Gastroesophageal sphincter (tissue), 4 donors: ENCODE data around the gene SNRNP70. TPM values are rescaled to one million over a fixed set of nuclear protein-coding genes. Genes with fewer than 3 reads are reported as not detected.
"Not testable (repeated sequence)": the region's sequence is repeated elsewhere in the genome, so short reads cannot be mapped to it uniquely, and the experiment has no call there.

Experiments used
- ATAC-seq: fragments of 150-250 bp; one replicate; pipeline ENCODE4 v1.9.1; 2016; ENCODE audit warnings: mild to moderate bottlenecking, moderate library complexity
- H3K27ac ChIP-seq, 4 donors: fragments of 200-600 bp; sonication (generic) in 3 of 4; 1 replicate in 3 of 4; 2 replicates in 1 of 4; pipeline ENCODE4 v1.5.1; 2016 to 2019
- H3K27me3 ChIP-seq: fragments of 200-600 bp; sonication (generic); one replicate; pipeline ENCODE4 v1.5.1; 2019
- H3K36me3 ChIP-seq, 2 donors: fragments of 200-600 bp; sonication (generic); one replicate each; pipeline ENCODE4 v1.5.1; 2019; ENCODE audit warnings: control low read depth in 1 of 2
- H3K4me1 ChIP-seq, 3 donors: fragments of 200-600 bp; sonication (generic); 1 replicate in 2 of 3; 2 replicates in 1 of 3; pipeline ENCODE4 v1.5.1; 2016 to 2019; ENCODE audit warnings: control low read depth in 2 of 3
- H3K4me3 ChIP-seq, 2 donors: fragments of 200-600 bp; sonication (generic); one replicate each; pipeline ENCODE4 v1.5.1; 2019; ENCODE audit warnings: mild to moderate bottlenecking in 1 of 2, moderate library complexity in 1 of 2
- H3K9me3 ChIP-seq, 3 donors: fragments of 200-600 bp; sonication (generic); one replicate each; pipeline ENCODE4 v1.5.1; 2017 to 2019; ENCODE audit warnings: control low read depth in 2 of 3
- CTCF ChIP-seq, 4 experiments: fragments of 200-600 bp in 2 of 4; fragments of 450-650 bp in 2 of 4; sonication (generic) in 1 of 4; IDR thresholded peaks; one replicate each; pipeline ENCODE4 v1.5.1; 2017 to 2019; ENCODE audit warnings: antibody characterized with exemption in 4 of 4, mild to moderate bottlenecking in 2 of 4, moderate library complexity in 2 of 4
- EP300 ChIP-seq: sonication (generic); formaldehyde crosslinking; IDR thresholded peaks from one replicate; pipeline ENCODE4 v1.6.1; 2017; ENCODE audit warnings: antibody characterized with exemption, mild to moderate bottlenecking
- POLR2A ChIP-seq, 2 donors: fragments of 450-650 bp; IDR thresholded peaks; one replicate each; pipeline ENCODE4 v1.6.1; 2017; ENCODE audit warnings: antibody characterized with exemption in 2 of 2, mild to moderate bottlenecking in 2 of 2, moderate library complexity in 1 of 2
- POLR2AphosphoS5 ChIP-seq: sonication (generic); formaldehyde crosslinking; IDR thresholded peaks from one replicate; pipeline ENCODE4 v1.6.1; 2017; ENCODE audit warnings: antibody characterized with exemption
- WGBS, 2 donors: methylation state at CpG; one replicate each; pipeline ENCODE4 v1.1.5; 2018; ENCODE audit warnings: low coverage in 1 of 2; 5-methylcytosine and 5-hydroxymethylcytosine counted together
- total RNA-seq, 4 donors: library from RNA; depleted of rRNA; stranded (reverse); fragments of >200 nt; gene quantifications; one replicate each; pipeline ENCODE4 v1.1.0, GENCODE V29; 2016

The SNRNP70 gene
- 100 to 1,000 TPM in 3 of 4 donors, 10 to 100 TPM in 1; 77.4 to 323 (median 192) TPM for total RNA-seq

- H3K4me1 ChIP-seq = peaks cover 4 to 48% (median 17%) of the 10 kb centered on the region in 3 donors
- H3K4me3 ChIP-seq = peak within 1 kb of the TSS; percentile 80 to 98
- H3K27ac ChIP-seq = peak within 1 kb of the TSS; percentile 75 to 94 (median 92)
- H3K9me3 ChIP-seq = no peaks in the 10 kb centered on the region
- ATAC-seq = peak; percentile 100
- TF ChIP-seq POLR2AphosphoS5 (peak; percentile 86), EP300 (no peak), POLR2A (IDR thresholded peaks at IDR 0.05) (peak; percentile 85 to 91), CTCF (IDR thresholded peaks at IDR 0.05) (peak in 1 of 4 experiments; percentile 22)
- WGBS, 2 donors = 0 to 1% methylated on average over 3 to 24 of the region's 89 CpGs
- no peaks in the 10 kb centered on the region for H3K27me3 ChIP-seq
- peaks cover 0 to 32% of the 10 kb centered on the region in 2 donors for H3K36me3 ChIP-seq
Measured at GRCh38 chr19:49085020-49085867, at the start of gene SNRNP70. SNRNP70 (plus strand) TSS chr19:49085451; CDS start chr19:49086415, 964 bp downstream.

DNA sequence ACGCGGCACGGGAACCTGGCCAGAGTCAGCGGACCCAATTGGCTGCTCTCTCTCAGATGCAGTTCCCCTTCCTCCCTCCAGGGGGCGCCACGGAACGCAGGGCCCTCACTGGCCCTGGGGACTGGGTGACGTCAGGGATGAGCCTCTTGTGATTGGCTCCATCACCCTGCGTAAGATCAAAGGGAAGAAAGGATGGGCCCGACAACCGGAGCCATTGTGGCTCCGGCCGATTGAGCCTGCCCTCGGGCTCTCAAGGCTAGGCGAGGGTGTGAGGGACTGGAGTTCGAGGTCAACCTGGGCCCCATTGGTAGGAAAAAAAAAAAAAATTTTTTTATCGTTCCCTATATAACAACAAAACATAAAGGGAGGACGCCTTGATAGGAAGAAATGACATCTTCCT is 48.4 kb upstream of the SNRNP70 start, which contains the start of gene CGB1:
Gene CGB1, minus strand, starts transcription at position 81 of the 400 bp plus-strand sequence. CDS start 184 bp downstream, outside the sequence.
- H3K36me3 ChIP-seq, H3K27ac ChIP-seq, H3K4me1 ChIP-seq, H3K9me3 ChIP-seq, H3K4me3 ChIP-seq, ATAC-seq: not testable (repeated sequence)
- 38 to 73% methylated on average over 7 to 8 of the region's 18 CpGs for WGBS, 2 donors
- peaks cover 15% of the 10 kb centered on the region for H3K27me3 ChIP-seq

DNA sequence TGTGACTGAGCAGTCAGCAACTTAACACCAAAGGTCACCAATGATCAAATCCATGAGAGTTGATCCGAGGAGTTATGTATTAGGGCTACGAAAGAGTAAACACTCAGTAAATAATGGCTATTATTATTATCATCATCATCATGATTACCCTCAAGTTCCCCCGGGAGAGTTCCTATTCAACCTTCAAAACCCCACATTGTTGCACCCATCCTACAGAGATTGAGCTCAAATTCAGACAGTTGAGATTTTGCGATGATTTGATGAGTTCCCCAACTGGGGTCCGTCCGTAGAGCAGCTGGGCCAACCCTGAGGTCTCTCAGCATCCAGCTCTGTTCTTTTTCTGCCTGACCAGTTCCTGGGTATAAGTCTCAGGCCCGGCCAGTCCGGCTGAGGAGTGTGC is 47.1 kb upstream of the SNRNP70 start:
- ATAC-seq, H3K4me3 ChIP-seq, H3K36me3 ChIP-seq, H3K4me1 ChIP-seq, H3K27ac ChIP-seq, H3K9me3 ChIP-seq: not testable (repeated sequence)
- WGBS, 2 donors = 100% methylated on average over 1 to 2 of the region's 8 CpGs
- peaks cover 10% of the 10 kb centered on the region for H3K27me3 ChIP-seq

DNA sequence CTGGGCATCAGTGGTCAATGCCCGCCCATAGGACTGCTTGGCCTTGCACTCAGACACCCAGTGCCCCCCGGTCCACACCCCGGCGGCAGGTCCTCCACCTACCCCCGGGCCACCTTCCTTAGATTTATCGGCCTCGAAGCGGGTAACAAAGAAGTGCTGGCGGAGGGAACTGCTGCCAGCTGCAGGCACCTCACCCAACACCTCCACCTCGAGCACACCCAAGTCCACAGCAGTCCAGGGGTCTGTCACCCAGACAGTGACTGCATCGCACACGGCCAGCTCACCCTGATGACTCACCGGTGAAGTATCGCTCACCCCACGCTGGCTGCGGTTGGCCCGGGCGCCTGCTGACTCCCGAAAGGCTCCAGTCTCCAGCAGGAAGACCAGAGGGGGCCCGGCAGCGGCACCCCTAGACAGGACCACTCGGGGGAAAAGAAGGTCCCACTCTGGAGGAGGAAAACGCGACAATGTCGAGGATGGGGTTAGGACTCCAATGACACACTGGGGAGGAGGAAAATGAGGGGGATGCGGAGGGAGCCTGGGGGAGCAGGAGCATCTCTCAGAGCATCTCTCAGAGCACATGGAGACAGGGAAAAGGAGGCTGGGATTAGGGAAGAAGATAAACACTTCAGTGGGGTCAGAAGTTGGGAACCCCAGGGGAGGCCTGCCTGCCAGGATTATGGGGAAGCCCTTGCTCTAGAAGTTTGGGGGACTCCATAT is 46.5 kb upstream of the SNRNP70 start:
- 87 to 91% methylated on average over 3 to 9 of the region's 26 CpGs for WGBS, 2 donors
- not testable (repeated sequence) for H3K4me1 ChIP-seq, H3K36me3 ChIP-seq, H3K4me3 ChIP-seq, H3K27ac ChIP-seq, H3K9me3 ChIP-seq, ATAC-seq, H3K27me3 ChIP-seq

DNA sequence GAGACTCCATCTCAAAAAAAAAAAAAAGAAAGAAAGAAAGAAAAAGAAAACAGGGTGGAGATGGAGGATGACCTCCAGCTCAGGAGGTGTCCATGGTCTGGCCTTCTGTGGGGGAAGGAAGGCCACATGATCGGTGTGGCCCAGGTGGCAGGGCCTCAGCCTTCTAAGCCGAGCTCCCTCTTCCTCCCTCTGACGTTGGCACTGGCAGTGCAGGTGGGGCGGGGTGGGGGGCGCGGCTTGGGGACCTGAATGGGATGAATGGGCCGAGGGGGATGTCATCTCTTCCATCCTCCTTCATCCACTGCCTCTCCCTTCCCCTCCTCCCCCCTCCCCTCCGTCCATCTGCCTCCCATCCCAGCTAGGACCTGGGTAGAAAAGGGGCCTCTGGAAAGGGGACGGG is 45.5 kb upstream of the SNRNP70 start:
- H3K36me3 ChIP-seq, H3K4me3 ChIP-seq, H3K27me3 ChIP-seq, ATAC-seq, H3K27ac ChIP-seq, H3K9me3 ChIP-seq, H3K4me1 ChIP-seq: not testable (repeated sequence)
- 50% methylated on average over 6 of the region's 9 CpGs; no CpG with 5 or more reads in 1 of the 2 donors for WGBS, 2 donors

- 100% methylated on average over 1 of the region's 17 CpGs; no CpG with 5 or more reads in 1 of the 2 donors for WGBS, 2 donors
- Histone ChIP-seq H3K27ac (no peak overlapping the region), H3K36me3 (no peaks in the 10 kb centered on the region), H3K4me3 (no peak overlapping the region), H3K9me3 (no peaks in the 10 kb centered on the region), H3K4me1 (no peaks in the 10 kb centered on the region), H3K27me3 (no peaks in the 10 kb centered on the region)
- no peak for ATAC-seq
- TF ChIP-seq EP300 = no peak
- no peak for TF ChIP-seq POLR2AphosphoS5
- TF ChIP-seq CTCF (IDR thresholded peaks at IDR 0.05) = no peak
- no peak for TF ChIP-seq POLR2A (IDR thresholded peaks at IDR 0.05)
Measured at GRCh38 chr19:49042177-49042576, 43.1 kb upstream of the SNRNP70 start.

GRCh38 chr19:49042666-49043065 is 42.6 kb upstream of the SNRNP70 start:
- 60 to 78% methylated on average over 1 of the region's 4 CpGs for WGBS, 2 donors
- H3K4me3 ChIP-seq, H3K4me1 ChIP-seq, ATAC-seq, H3K36me3 ChIP-seq, H3K9me3 ChIP-seq, H3K27ac ChIP-seq, H3K27me3 ChIP-seq: not testable (repeated sequence)

GRCh38 chr19:49043548-49043947 is 41.7 kb upstream of the SNRNP70 start, which contains the start of gene CGB5:
CGB5 (plus strand) TSS chr19:49043848; CDS start chr19:49044210, 362 bp downstream.
- not testable (repeated sequence) for H3K4me1 ChIP-seq, H3K27me3 ChIP-seq, H3K9me3 ChIP-seq, H3K36me3 ChIP-seq, ATAC-seq, H3K27ac ChIP-seq, H3K4me3 ChIP-seq
- WGBS, 2 donors = no CpG with 5 or more reads among the region's 15 CpGs

DNA sequence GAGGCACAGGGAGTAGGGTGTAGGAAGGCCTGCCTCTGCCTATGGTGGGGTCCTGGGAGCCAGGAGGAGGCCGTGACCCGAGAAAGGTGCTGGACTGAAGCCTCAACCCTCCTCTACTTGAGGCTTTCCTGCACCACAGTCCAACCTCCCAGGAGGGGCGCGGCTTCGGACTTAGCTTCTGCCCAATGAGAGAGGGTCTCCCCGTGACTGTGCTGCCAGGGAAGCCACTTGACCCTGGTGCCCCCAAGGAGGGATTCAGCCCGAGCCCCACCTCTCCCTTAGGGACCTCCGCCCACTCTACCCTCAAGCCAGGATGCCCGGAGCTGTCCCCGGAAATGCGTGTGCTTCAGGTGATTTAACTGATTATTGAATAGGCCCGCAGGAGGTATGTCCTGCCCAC is 36.2 kb upstream of the SNRNP70 start, which contains the start of gene CGB8:
Gene CGB8, minus strand, starts transcription at position 101 of the 400 bp plus-strand sequence. CDS start 372 bp downstream, outside the sequence.
- ATAC-seq, H3K27me3 ChIP-seq, H3K27ac ChIP-seq, H3K9me3 ChIP-seq, H3K4me1 ChIP-seq, H3K4me3 ChIP-seq, H3K36me3 ChIP-seq: not testable (repeated sequence)
- no CpG with 5 or more reads among the region's 12 CpGs for WGBS, 2 donors

DNA sequence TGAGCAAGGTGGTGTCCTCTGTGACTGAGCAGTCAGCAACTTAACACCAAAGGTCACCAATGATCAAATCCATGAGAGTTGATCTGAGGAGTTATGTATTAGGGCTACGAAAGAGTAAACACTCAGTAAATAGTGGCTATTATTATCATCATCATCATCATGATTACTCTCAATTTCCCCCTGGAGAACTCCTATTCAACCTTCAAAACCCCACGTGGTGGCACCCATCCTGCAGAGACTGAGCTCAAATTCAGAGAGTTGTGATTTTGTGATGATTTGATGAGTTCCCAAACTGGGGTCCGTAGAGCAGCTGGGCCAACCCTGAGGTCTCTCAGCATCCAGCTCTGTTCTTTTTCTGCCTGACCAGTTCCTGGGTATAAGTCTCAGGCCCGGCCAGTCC is 35.4 kb upstream of the SNRNP70 start:
- not testable (repeated sequence) for H3K4me1 ChIP-seq, ATAC-seq, H3K9me3 ChIP-seq, H3K27ac ChIP-seq, H3K27me3 ChIP-seq, H3K36me3 ChIP-seq, H3K4me3 ChIP-seq
- WGBS, 2 donors = no CpG with 5 or more reads among the region's 4 CpGs
